Hepatocyte (in vitro differentiated cells): ENCODE measurements around the gene NRCAM. TPM values are rescaled to one million over a fixed set of nuclear protein-coding genes. Genes with fewer than 3 reads are reported as not detected.

Source experiments
- DNase-seq: peaks from one replicate; pipeline ENCODE4 v3.0.0-alpha.2; 2016; ENCODE audit warnings: low spot score
- H2AFZ ChIP-seq: fragments of 200-600 bp; sonication (generic); 2 replicates; pipeline ENCODE4 v1.6.0; 2016; ENCODE audit warnings: antibody characterized with exemption, mild to moderate bottlenecking
- H3K27ac ChIP-seq: fragments of 200-600 bp; sonication (generic); 2 replicates; pipeline ENCODE4 v1.5.1; 2016; ENCODE audit warnings: mild to moderate bottlenecking
- H3K27me3 ChIP-seq: fragments of 200-600 bp; sonication (generic); 2 replicates; pipeline ENCODE4 v1.6.1; 2016
- H3K36me3 ChIP-seq: fragments of 200-600 bp; sonication (generic); replicated peaks from 2 replicates; pipeline ENCODE4 v1.5.1; 2016; ENCODE audit warnings: low read depth; ENCODE audit not compliant: insufficient read depth
- H3K4me1 ChIP-seq: fragments of 200-600 bp; sonication (generic); 2 replicates; pipeline ENCODE4 v1.5.1; 2016; ENCODE audit warnings: mild to moderate bottlenecking, moderate library complexity; ENCODE audit not compliant: insufficient read depth
- H3K4me2 ChIP-seq: fragments of 200-600 bp; sonication (generic); 2 replicates; pipeline ENCODE4 v1.6.0; 2016
- H3K4me3 ChIP-seq: fragments of 200-600 bp; sonication (generic); 2 replicates; pipeline ENCODE4 v1.5.1; 2016; ENCODE audit warnings: mild to moderate bottlenecking
- H3K79me2 ChIP-seq: fragments of 200-600 bp; sonication (generic); 2 replicates; pipeline ENCODE4 v1.6.0; 2017; ENCODE audit warnings: mild to moderate bottlenecking
- H3K9me2 ChIP-seq: fragments of 200-600 bp; sonication (generic); replicated peaks from 2 replicates; pipeline ENCODE4 v1.6.0; 2017; ENCODE audit warnings: mild to moderate bottlenecking; ENCODE audit not compliant: insufficient read depth
- H3K9me3 ChIP-seq: fragments of 200-600 bp; sonication (generic); 2 replicates; pipeline ENCODE4 v1.5.1; 2016; ENCODE audit warnings: low read depth, mild to moderate bottlenecking
- H4K20me1 ChIP-seq: fragments of 200-600 bp; sonication (generic); 2 replicates; pipeline ENCODE4 v1.6.0; 2016; ENCODE audit warnings: mild to moderate bottlenecking; ENCODE audit not compliant: insufficient read depth, poor library complexity, severe bottlenecking
- CTCF ChIP-seq: fragments of 200-600 bp; sonication (generic); IDR thresholded peaks from 2 replicates; pipeline ENCODE4 v1.5.1; 2016; ENCODE audit warnings: antibody characterized with exemption, mild to moderate bottlenecking; ENCODE audit not compliant: poor library complexity
- EZH2 ChIP-seq: fragments of 200-600 bp; sonication (generic); IDR thresholded peaks from 2 replicates; pipeline ENCODE4 v1.6.1; 2016; ENCODE audit warnings: antibody characterized with exemption, mild to moderate bottlenecking, borderline replicate concordance
- EZH2phosphoT487 ChIP-seq: fragments of 200-600 bp; sonication (generic); IDR thresholded peaks from one replicate; pipeline ENCODE4 v1.6.1; 2018; ENCODE audit warnings: antibody characterized with exemption, mild to moderate bottlenecking, low read depth, moderate library complexity; ENCODE audit not compliant: unreplicated experiment, severe bottlenecking
- WGBS: methylation state at CpG from one replicate; pipeline ENCODE4 v1.1.6; 2016; ENCODE audit warnings: low lambda C conversion rate; ENCODE audit errors: missing lambda C conversion rate; 5-methylcytosine and 5-hydroxymethylcytosine counted together
- polyA plus RNA-seq: library from polyadenylated mRNA; unstranded; fragments of >200 nt; fragmentation: Nextera tagmentation; extraction: Ambion mirVana; gene quantifications from 2 replicates; pipeline ENCODE4 v1.2.1, GENCODE V29; 2016
- total RNA-seq: library from RNA; depleted of rRNA; stranded (reverse); fragments of >200 nt; gene quantifications from 2 replicates; pipeline ENCODE4 v1.2.3, GENCODE V29; 2014

Gene NRCAM
- total and polyA plus RNA-seq, 2 experiments from 2014 or later: 16.0 to 34.4 TPM

GRCh38 chr7:108227366-108227765 lies 228.9 kb downstream of the NRCAM start:
- 84% methylated on average over 3 of the region's 3 CpGs for WGBS
- no peak overlapping the region for H2AFZ ChIP-seq
- TF ChIP-seq CTCF (no peak), EZH2 (no peak), EZH2phosphoT487 (no peak)
- no peaks in the 10 kb centered on the region for H4K20me1 ChIP-seq
- H3K9me3 ChIP-seq: no peaks in the 10 kb centered on the region
- H3K4me2 ChIP-seq: no peak overlapping the region
- H3K27ac ChIP-seq: no peak overlapping the region
- no peak overlapping the region for H3K4me3 ChIP-seq
- DNase-seq: no peak
- H3K9me2 ChIP-seq: no peaks in the 10 kb centered on the region
- H3K36me3 ChIP-seq: no peaks in the 10 kb centered on the region
- H3K4me1 ChIP-seq: no peaks in the 10 kb centered on the region
- H3K79me2 ChIP-seq: no peaks in the 10 kb centered on the region
- H3K27me3 ChIP-seq: no peaks in the 10 kb centered on the region

- no peak for TF ChIP-seq EZH2
- no peak for TF ChIP-seq CTCF
- no peak for TF ChIP-seq EZH2phosphoT487
- Histone ChIP-seq H3K79me2 (no peaks in the 10 kb centered on the region), H3K4me3 (no peak overlapping the region), H4K20me1 (no peaks in the 10 kb centered on the region), H3K4me2 (no peak overlapping the region), H3K9me3 (no peaks in the 10 kb centered on the region), H3K27me3 (no peaks in the 10 kb centered on the region), H3K36me3 (no peaks in the 10 kb centered on the region), H3K27ac (no peak overlapping the region), H2AFZ (no peak overlapping the region), H3K9me2 (no peaks in the 10 kb centered on the region), H3K4me1 (no peaks in the 10 kb centered on the region)
- WGBS: 68% methylated on average over 3 of the region's 3 CpGs
- DNase-seq: no peak
Observed at GRCh38 chr7:108226816-108227299, 229.4 kb downstream of the NRCAM start.

- 64% methylated on average over 2 of the region's 2 CpGs for WGBS
- no peaks in the 10 kb centered on the region for H3K79me2 ChIP-seq
- no peaks in the 10 kb centered on the region for H3K9me2 ChIP-seq
- no peak overlapping the region for H3K4me2 ChIP-seq
- no peaks in the 10 kb centered on the region for H4K20me1 ChIP-seq
- no peak overlapping the region for H3K4me3 ChIP-seq
- H3K4me1 ChIP-seq: no peaks in the 10 kb centered on the region
- TF ChIP-seq EZH2 (no peak), EZH2phosphoT487 (no peak), CTCF (no peak)
- H3K9me3 ChIP-seq: no peaks in the 10 kb centered on the region
- no peaks in the 10 kb centered on the region for H3K36me3 ChIP-seq
- no peak for DNase-seq
- no peak overlapping the region for H2AFZ ChIP-seq
- H3K27me3 ChIP-seq: no peaks in the 10 kb centered on the region
- H3K27ac ChIP-seq: no peak overlapping the region
Observed at GRCh38 chr7:108225531-108226181, 230.6 kb downstream of the NRCAM start.
